ENCODE results near the gene COL3A1.

Gene COL3A1

DNA sequence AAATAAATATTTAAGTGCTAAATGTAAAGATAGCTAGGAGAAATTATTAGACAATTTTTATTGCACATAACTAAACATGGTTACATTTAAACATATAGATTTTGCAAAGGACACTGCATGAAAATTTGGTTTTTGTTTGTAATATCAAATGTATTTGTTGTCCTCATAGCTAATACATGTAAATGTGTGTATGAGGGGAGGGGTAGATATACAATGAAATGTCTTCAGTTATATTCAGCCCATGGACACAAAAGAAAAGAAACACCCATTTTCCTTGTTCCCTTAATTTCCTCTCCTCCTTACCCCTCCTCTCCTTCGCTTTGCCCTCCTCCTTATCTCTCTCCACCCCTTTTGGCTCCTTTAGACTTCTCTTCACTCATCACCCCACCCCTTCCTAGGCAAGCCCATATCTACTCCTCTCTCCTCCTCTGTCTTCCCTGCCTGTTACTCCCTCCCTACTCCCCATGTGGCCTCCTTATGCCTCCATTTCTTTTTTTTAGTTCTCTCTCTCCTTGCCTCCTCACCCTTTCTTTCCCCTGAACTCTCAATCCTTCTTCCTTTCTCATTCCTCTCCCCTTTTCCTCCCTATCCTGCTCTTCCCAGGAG lies 1.4 kb downstream of the COL3A1 start:
- no peak for DNase-seq (ENCODE audit: low read depth)

GRCh38 chr2:188976545-188977268 lies 2.5 kb downstream of the COL3A1 start:
- DNase-seq (ENCODE audit: low read depth): no peak

GRCh38 chr2:188977317-188977716 lies 3.1 kb downstream of the COL3A1 start:
- no peak for DNase-seq (ENCODE audit: low read depth)

GRCh38 chr2:188978291-188979081 lies 4.3 kb downstream of the COL3A1 start:
- no peak for DNase-seq (ENCODE audit: low read depth)

DNA sequence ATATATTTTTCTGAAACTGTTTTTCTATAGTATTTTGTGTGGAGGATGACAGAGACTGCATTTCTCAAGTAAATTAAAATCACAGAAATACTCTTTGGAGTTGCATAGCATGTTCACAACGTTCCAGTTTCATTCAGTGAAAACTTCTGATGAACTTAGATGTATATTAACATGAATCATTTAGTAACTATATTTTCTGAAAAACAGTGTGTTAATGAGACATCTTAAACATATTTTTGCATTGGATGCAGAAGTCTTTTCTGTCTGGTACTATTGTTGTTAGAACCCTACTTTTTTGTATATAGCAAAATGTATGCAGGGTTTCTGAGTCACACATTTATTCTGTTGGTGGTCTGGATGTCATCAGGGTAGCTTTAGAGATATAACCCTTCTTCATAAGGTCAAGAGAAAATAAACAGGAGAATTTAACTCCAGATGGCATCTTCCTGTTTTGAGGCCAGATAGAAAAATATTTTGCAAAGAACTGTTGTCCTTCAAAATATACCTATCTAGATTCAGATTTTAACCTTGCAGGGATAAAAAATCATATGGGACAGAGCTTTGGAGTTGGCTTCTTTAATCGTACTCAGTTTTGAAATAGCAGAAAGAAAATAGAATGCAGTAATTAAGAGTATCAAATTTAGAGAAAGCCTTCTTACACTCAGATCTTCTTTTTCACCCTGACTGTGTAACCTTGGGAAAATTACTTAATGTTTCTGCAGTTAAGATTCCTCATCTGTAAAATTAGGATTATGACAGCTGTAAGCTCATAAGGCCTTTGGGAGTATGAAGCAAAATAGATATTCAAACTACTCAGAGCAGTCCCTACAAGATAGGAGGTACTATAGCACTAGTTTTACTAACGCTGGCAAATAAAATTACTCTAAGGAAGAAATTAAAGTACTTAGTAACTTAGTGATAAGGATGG lies 5.3 kb downstream of the COL3A1 start:
- DNase-seq (ENCODE audit: low read depth): no peak

- no peak for DNase-seq (ENCODE audit: low read depth)
These were observed 9.4 kb downstream of the COL3A1 start for GRCh38 chr2:188983427-188984064.

DNA sequence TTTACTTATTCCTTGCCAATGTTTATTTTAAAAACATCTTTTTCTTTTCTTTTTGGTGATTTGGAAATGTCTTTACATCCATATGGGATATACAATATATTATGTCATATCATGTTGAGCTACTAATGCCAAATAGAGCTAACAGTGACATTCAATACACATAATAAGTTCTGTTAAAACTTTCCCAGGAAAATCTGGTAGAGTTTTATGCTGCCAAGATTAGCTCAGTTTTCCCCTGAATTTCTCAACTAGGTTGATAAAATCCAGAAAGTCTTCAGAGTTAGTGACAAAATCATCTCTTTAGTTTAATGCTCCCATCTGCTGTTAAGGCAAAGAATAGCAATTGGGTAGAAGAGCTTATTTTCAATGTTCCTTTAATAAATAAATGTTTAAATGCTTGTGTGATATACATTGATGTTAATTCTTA lies 9.9 kb downstream of the COL3A1 start:
- no peak for DNase-seq (ENCODE audit: low read depth)

DNA sequence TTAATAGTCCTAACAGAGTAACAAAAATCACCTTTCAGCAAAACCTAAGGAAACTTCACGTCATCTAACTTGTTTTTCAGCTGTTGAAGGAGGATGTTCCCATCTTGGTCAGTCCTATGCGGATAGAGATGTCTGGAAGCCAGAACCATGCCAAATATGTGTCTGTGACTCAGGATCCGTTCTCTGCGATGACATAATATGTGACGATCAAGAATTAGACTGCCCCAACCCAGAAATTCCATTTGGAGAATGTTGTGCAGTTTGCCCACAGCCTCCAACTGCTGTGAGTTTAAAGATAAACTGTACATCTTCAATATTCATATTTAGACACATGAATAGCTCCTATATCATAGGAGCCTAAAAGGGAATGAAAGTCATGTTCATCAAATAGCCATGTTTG lies 10.5 kb downstream of the COL3A1 start:
- no peak for DNase-seq (ENCODE audit: low read depth)

DNA sequence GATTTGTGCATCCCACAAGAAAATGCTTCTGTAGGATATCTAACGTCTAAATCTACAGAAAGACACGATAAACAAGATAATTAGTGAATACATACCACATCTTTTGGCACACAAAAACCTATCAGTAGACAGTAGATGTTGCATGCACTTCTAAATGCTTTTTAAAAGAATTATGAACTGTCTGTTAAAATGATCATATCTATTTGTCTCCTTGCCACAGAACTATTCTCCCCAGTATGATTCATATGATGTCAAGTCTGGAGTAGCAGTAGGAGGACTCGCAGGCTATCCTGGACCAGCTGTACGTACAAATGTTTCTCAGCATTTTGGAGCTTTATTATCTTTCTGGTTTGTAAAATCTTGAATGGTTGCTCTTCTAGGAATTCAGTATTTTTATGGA lies 12.7 kb downstream of the COL3A1 start:
- no peak for DNase-seq (ENCODE audit: low read depth)

DNA sequence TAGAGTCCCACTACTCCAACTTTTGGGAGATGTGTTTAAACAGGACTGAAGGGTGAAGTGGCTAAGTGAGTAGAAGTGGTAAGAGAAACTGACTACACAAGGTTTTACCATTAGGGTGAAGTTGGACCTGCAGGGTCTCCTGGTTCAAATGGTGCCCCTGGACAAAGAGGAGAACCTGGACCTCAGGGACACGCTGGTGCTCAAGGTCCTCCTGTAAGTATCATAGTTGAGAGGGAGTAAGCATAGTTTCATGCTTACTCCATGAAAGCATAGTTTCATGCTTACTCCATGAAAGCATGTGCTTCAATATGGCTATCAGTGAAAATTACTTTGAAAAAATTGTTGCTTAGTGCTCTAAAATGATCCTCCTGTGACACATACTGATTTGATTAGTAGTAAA lies 19.1 kb downstream of the COL3A1 start:
- DNase-seq (ENCODE audit: low read depth): no peak

DNA sequence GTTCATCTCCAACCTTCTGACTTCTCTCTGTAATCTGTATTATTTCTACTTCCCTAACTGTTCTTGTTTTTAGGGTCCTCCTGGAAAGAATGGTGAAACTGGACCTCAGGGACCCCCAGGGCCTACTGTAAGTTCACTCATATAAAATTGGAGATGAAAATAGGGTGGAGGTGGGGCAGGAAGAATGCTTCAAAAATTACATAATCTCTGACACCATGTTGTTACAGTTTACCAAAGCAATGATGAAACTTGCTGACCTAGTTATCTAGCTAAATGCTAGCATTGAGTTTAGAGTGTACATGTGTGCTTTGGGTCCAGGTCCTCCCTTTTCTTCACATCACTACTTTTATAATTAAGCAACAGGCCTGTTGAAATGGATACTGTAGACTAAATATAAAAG lies 23.1 kb downstream of the COL3A1 start:
- no peak for DNase-seq (ENCODE audit: low read depth)

GRCh38 chr2:189000221-189000620 lies 26.0 kb downstream of the COL3A1 start:
- no peak for DNase-seq (ENCODE audit: low read depth)

GRCh38 chr2:189002079-189002478 lies 27.9 kb downstream of the COL3A1 start:
- DNase-seq (ENCODE audit: low read depth): no peak

DNA sequence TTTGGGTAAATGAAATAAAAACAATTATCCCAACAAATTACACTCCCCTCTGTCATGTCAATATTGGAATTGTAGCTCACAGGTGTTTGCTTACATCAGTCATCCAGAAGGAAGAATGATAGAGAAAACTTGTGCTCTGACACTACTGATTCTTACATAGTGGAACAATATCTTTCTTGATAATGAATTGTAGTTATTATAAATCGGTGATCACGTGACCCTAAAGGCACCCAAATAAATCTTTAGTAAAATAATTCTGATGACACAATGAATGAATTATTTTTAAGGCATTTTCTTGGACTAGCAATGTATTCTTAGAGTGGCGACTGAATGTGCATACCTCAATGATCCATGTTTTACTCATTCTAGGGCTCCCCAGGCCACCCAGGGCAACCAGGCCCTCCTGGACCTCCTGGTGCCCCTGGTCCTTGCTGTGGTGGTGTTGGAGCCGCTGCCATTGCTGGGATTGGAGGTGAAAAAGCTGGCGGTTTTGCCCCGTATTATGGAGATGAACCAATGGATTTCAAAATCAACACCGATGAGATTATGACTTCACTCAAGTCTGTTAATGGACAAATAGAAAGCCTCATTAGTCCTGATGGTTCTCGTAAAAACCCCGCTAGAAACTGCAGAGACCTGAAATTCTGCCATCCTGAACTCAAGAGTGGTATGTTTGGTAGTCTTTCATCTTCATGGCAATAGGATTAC lies 34.5 kb downstream of the COL3A1 start:
- DNase-seq (ENCODE audit: low read depth): no peak

DNA sequence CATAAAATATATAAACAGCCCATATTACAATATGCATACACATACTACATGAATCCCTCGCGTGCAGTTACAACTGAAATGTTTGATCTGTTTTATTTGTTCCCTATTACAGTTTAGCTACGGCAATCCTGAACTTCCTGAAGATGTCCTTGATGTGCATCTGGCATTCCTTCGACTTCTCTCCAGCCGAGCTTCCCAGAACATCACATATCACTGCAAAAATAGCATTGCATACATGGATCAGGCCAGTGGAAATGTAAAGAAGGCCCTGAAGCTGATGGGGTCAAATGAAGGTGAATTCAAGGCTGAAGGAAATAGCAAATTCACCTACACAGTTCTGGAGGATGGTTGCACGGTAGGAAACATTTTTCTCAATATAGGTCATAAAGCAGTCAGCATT lies 36.4 kb downstream of the COL3A1 start:
- no peak for DNase-seq (ENCODE audit: low read depth)

DNA sequence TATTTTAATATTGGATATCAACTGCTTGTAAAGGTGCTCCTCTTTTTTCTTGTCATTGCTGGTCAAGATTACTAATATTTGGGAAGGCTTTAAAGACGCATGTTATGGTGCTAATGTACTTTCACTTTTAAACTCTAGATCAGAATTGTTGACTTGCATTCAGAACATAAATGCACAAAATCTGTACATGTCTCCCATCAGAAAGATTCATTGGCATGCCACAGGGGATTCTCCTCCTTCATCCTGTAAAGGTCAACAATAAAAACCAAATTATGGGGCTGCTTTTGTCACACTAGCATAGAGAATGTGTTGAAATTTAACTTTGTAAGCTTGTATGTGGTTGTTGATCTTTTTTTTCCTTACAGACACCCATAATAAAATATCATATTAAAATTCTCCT lies 38.2 kb downstream of the COL3A1 start:
- DNase-seq (ENCODE audit: low read depth): no peak

- DNase-seq (ENCODE audit: low read depth): no peak
These were observed 38.9 kb downstream of the COL3A1 start for GRCh38 chr2:189013031-189013430.

DNA sequence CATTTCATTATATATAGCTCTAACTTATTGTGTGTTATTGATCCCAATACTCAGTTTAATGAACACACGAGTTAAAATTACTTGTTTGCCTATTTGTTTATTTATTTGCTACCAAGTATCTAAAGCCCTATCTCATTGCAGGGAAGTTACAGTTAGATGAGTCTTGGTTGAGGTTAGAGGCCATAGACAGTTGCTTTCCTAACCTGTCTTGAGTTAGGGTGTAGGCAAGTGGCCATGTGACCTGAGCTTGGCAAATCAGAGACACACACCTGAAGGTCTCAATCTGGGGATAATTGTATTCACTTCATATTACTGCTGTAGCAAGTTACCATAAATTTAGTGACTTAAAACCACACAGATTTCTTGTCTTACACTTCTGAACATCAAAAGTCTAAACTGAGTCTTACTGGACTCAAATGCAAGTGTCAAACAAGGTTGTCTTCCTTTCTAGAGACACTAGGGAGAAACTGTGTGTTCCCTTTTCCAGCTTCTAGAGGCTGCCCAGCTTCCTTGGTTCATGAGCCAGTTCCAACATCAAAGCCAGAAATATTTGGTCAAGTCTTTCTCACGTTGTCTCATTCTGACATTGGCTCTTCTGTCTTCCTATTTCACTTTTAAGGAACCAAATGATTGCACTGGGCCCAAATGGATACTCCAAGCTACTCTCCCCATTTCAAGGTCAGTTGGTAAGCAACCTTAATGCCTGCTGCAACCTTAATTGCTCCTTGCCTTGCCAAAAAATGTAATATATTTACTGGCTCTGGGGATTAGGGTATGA lies 39.7 kb downstream of the COL3A1 start:
- no peak for DNase-seq (ENCODE audit: low read depth)

DNA sequence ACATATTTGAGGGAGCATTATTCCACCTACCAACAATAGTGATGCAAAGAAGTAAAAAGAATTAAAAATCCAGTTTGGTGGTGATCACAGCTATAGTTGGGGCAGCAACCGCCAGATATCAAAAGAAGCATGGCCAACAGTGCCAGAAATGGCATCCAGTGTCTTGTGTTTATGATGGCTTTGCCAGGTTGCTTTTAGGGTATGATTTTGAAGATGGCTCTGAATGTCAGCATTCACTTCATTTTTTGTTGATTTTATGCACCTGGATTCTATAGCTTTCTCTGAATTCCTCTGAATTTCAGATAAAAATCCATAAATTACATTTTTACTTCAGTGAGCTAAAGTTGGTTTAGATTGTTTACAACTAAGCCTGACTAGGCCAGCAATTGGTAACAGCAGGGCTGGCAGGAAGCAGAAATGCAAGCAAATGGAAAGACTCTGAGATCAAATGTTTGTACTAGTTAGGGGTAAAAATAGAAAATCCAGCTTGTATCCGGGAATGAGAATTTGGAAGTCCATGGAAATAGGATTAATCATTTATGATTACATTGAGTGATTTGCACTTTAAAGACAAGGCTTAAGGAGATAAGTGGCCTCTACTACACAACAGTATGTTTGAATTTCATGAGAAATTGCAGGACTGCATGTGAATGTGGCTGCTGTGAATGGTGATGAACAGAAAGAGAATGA lies 40.4 kb downstream of the COL3A1 start:
- DNase-seq (ENCODE audit: low read depth): no peak

DNA sequence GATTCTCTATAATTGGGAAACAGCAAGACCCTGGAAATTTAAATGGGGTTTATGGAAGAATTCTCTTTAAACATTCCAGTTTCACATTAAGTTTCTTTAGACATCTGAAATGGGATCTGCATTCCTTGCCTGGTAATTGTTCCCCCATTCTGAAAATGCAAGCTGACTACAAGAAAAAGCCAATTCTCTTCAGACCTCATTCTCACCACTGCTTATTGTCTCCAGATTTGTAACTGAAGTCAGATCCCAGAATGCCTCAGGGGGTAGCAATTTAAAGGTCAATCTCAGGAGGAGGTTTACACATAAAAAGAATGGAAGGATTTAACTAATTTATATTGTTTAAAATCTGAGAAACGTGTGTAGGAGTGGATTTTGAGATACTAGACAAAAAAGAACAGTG lies 41.2 kb downstream of the COL3A1 start:
- DNase-seq (ENCODE audit: low read depth): no peak

All from activated T-cell treated with anti-CD3 and anti-CD28 coated beads for 24 hours (primary cell).